Keratinocyte (primary cell): ENCODE measurements around the gene TENT5A. TPM values are rescaled to one million over a fixed set of nuclear protein-coding genes. Genes with fewer than 3 reads are reported as not detected.

ENCODE experiments used
- DNase-seq: peaks from one replicate; pipeline ENCODE4 v3.0.0-alpha.2; 2011; ENCODE audit warnings: low read depth, missing footprints, low spot score
- FAIRE-seq: peaks from 2 replicates; lab custom pipeline; 2011; peaks lifted over from hg19 to GRCh38; lab: Jason Lieb, UNC
- H2AFZ ChIP-seq: 2 replicates; pipeline ENCODE4 v1.6.0; 2012; ENCODE audit warnings: low read length, control low read depth, inconsistent platforms; ENCODE audit not compliant: control insufficient read depth
- H3K27ac ChIP-seq: 2 replicates; pipeline ENCODE4 v1.5.1; 2011; ENCODE audit warnings: low read length; ENCODE audit not compliant: control insufficient read depth, insufficient read depth
- H3K27me3 ChIP-seq: 3 replicates; pipeline ENCODE4 v1.6.0; 2011; ENCODE audit warnings: low read length; ENCODE audit not compliant: control insufficient read depth, insufficient read depth; ENCODE audit errors: extremely low read depth
- H3K36me3 ChIP-seq, 2 experiments: 2 replicates in 1 of 2; 3 replicates in 1 of 2; pipeline ENCODE4 v1.5.1; 2011; ENCODE audit warnings: low read length in 2 of 2, mild to moderate bottlenecking in 1 of 2; ENCODE audit not compliant: control insufficient read depth in 2 of 2, insufficient read depth in 2 of 2; ENCODE audit errors: extremely low read depth in 1 of 2
- H3K4me1 ChIP-seq: 3 replicates; pipeline ENCODE4 v1.5.1; 2011; ENCODE audit warnings: low read length; ENCODE audit not compliant: control insufficient read depth, insufficient read depth; ENCODE audit errors: extremely low read depth
- H3K4me2 ChIP-seq: 3 replicates; pipeline ENCODE4 v1.6.0; 2011; ENCODE audit warnings: low read depth, low read length; ENCODE audit not compliant: control insufficient read depth, insufficient read depth; ENCODE audit errors: extremely low read depth
- H3K4me3 ChIP-seq, 3 experiments: fragments of 200-600 bp in 1 of 3; sonication (generic) in 1 of 3; 2 replicates in 2 of 3; 3 replicates in 1 of 3; pipeline ENCODE4 v1.5.1; 2011 to 2016; ENCODE audit warnings: low read length in 3 of 3, mild to moderate bottlenecking in 3 of 3, control low read depth in 2 of 3, inconsistent platforms in 1 of 3, low read depth in 1 of 3, mixed read lengths in 1 of 3, mixed run types in 1 of 3, moderate library complexity in 1 of 3; ENCODE audit not compliant: control insufficient read depth in 2 of 3, insufficient read depth in 2 of 3; ENCODE audit errors: extremely low read depth in 1 of 3
- H3K79me2 ChIP-seq: 2 replicates; pipeline ENCODE4 v1.6.0; 2012; ENCODE audit warnings: low read length; ENCODE audit not compliant: control insufficient read depth, insufficient read depth
- H3K9ac ChIP-seq: 3 replicates; pipeline ENCODE4 v1.6.0; 2011; ENCODE audit warnings: low read length; ENCODE audit not compliant: control insufficient read depth, insufficient read depth; ENCODE audit errors: extremely low read depth
- H3K9me1 ChIP-seq: 3 replicates; pipeline ENCODE4 v1.6.0; 2011; ENCODE audit warnings: low read length; ENCODE audit not compliant: control insufficient read depth, insufficient read depth; ENCODE audit errors: extremely low read depth
- H3K9me3 ChIP-seq: 2 replicates; pipeline ENCODE4 v1.5.1; 2012; ENCODE audit warnings: low read depth, low read length; ENCODE audit not compliant: control insufficient read depth
- H4K20me1 ChIP-seq: 3 replicates; pipeline ENCODE4 v1.6.0; 2011; ENCODE audit warnings: low read length; ENCODE audit not compliant: control insufficient read depth, insufficient read depth; ENCODE audit errors: extremely low read depth
- CTCF ChIP-seq, 3 experiments: IDR thresholded peaks in 1 of 3; conservative IDR thresholded peaks in 1 of 3; optimal IDR thresholded peaks in 1 of 3; 2 replicates in 2 of 3; 3 replicates in 1 of 3; pipeline versions ENCODE3 to v1.5.1; 2011; ENCODE audit warnings: low read length in 3 of 3, mild to moderate bottlenecking in 3 of 3, moderate library complexity in 2 of 3, control low read depth in 1 of 3, inconsistent platforms in 1 of 3; ENCODE audit not compliant: insufficient read depth in 2 of 3; ENCODE audit errors: extremely low read depth in 1 of 3
- EZH2 ChIP-seq: IDR thresholded peaks from one replicate; pipeline ENCODE4 v1.6.1; 2012; ENCODE audit warnings: inconsistent platforms, mild to moderate bottlenecking, low read length, moderate library complexity
- dilution Hi-C: fragments of 300-500 bp; cut with MboI; formaldehyde crosslinking; loops from one replicate; pipeline ENCODE4 v1.7.0; 2020; ENCODE audit warnings: low sequenced_read_pairs; ENCODE audit not compliant: extremely low pct_ligation_motif_present
- polyA minus RNA-seq, 3 experiments: library from RNA; depleted of rRNA, polyadenylated mRNA; stranded (reverse); fragments of >200 nt; gene quantifications; 1 replicate in 1 of 3; 2 replicates in 1 of 3; 3 replicates in 1 of 3; pipeline ENCODE4 v1.2.3, GENCODE V29; 2011
- polyA plus RNA-seq, 5 experiments: library from polyadenylated mRNA; depleted of rRNA in 3 of 5; stranded (reverse) in 3 of 5; stranded (forward) in 1 of 5; unstranded in 1 of 5; fragments of >200 nt; gene quantifications; 1 replicate in 1 of 5; 2 replicates in 3 of 5; 3 replicates in 1 of 5; pipeline versions ENCODE4 v1.2.1 to v1.2.3, GENCODE V29; 2011 to 2012; ENCODE audit warnings: missing spikeins in 2 of 5, low read depth in 1 of 5, low replicate concordance in 1 of 5

TENT5A gene
- polyA plus RNA-seq = 1.2 to 1.6 TPM (median 1.3 TPM) in 3 replicates
- polyA plus RNA-seq (2011; ENCODE audit: low read depth) = 2.6 TPM
- polyA plus RNA-seq (2011; cell fraction: cytosol; rRNA removed) = 0.32 and 0.88 TPM in 2 replicates
- polyA plus RNA-seq (2011; cell fraction: nucleus; rRNA removed) = 1.7 and 2.1 TPM in 2 replicates
- polyA plus RNA-seq (2012; ENCODE audit: low replicate concordance) = 1.4 and 4.3 TPM in 2 replicates
- polyA minus RNA-seq = 0.62 to 2.6 TPM (median 1.1 TPM) in 3 replicates
- polyA minus RNA-seq (2011; cell fraction: cytosol; rRNA and poly(A)+ RNA removed) = 1.7 TPM
- 2.1 and 2.9 TPM in 2 replicates for polyA minus RNA-seq (2011; cell fraction: nucleus; rRNA and poly(A)+ RNA removed)

- Histone ChIP-seq H3K9me3 (no peaks in the 10 kb centered on the region), H3K9me1 (no peaks in the 10 kb centered on the region), H3K36me3 (no peaks in the 10 kb centered on the region), H3K4me2 (peak within 1 kb of the TSS; percentile 92), H3K27me3 (no peaks in the 10 kb centered on the region), H3K27ac (peak within 1 kb of the TSS; percentile 85), H3K9ac (peak within 1 kb of the TSS; percentile 87), H3K79me2 (no peaks in the 10 kb centered on the region), H3K4me1 (peaks cover 20% of the 10 kb centered on the region), H4K20me1 (no peaks in the 10 kb centered on the region), H2AFZ (peak within 1 kb of the TSS; percentile 93), H3K4me3 (peak within 1 kb of the TSS; percentile 86 to 92 (median 86))
- TF ChIP-seq EZH2 = no peak
- TF ChIP-seq CTCF (optimal IDR thresholded peaks at IDR 0.05 in 1 of 3, IDR thresholded peaks at IDR 0.05 in 1 of 3, conservative IDR thresholded peaks at IDR 0.05 in 1 of 3; ENCODE audit: extremely low read depth in 1 of 3, insufficient read depth in 2 of 3, low read length in 3 of 3) = no peak
- DNase-seq (no peak), FAIRE-seq (no peak)
- dilution Hi-C loops = no loop called here
Measured at GRCh38 chr6:81752084-81752920, at the start of gene TENT5A. Gene TENT5A (minus strand): TSS chr6:81752681. CDS start chr6:81752141, 540 bp downstream.

GRCh38 chr6:81801489-81801888, 49.0 kb upstream of the TENT5A start:
- H2AFZ ChIP-seq = no peak overlapping the region
- no peaks in the 10 kb centered on the region for H3K79me2 ChIP-seq
- no peak overlapping the region for H3K9ac ChIP-seq
- no peak overlapping the region for H3K4me3 ChIP-seq
- dilution Hi-C loops = no loop called here
- no peak overlapping the region for H3K4me2 ChIP-seq
- H3K36me3 ChIP-seq = no peaks in the 10 kb centered on the region
- H3K4me1 ChIP-seq = no peaks in the 10 kb centered on the region
- no peaks in the 10 kb centered on the region for H3K9me1 ChIP-seq
- no peaks in the 10 kb centered on the region for H3K9me3 ChIP-seq
- FAIRE-seq (no peak), DNase-seq (no peak)
- TF ChIP-seq CTCF (optimal IDR thresholded peaks at IDR 0.05 in 1 of 3, IDR thresholded peaks at IDR 0.05 in 1 of 3, conservative IDR thresholded peaks at IDR 0.05 in 1 of 3; ENCODE audit: extremely low read depth in 1 of 3, insufficient read depth in 2 of 3, low read length in 3 of 3) = no peak
- TF ChIP-seq EZH2 = no peak
- H4K20me1 ChIP-seq = no peaks in the 10 kb centered on the region
- H3K27me3 ChIP-seq = no peaks in the 10 kb centered on the region
- no peak overlapping the region for H3K27ac ChIP-seq
